OCI-M2 (cell line): ENCODE results near the gene BARHL1.

Experiments used
- DNase-seq: peaks from one replicate; lab custom pipeline; 2025; ENCODE audit not compliant: unreplicated experiment; lab: John Stamatoyannopoulos, UW

Gene BARHL1

GRCh38 chr9:132582276-132582785 is at the start of gene BARHL1:
BARHL1 (plus strand) TSS chr9:132582606; CDS start chr9:132582798, 192 bp downstream.
- no peak for DNase-seq

DNA sequence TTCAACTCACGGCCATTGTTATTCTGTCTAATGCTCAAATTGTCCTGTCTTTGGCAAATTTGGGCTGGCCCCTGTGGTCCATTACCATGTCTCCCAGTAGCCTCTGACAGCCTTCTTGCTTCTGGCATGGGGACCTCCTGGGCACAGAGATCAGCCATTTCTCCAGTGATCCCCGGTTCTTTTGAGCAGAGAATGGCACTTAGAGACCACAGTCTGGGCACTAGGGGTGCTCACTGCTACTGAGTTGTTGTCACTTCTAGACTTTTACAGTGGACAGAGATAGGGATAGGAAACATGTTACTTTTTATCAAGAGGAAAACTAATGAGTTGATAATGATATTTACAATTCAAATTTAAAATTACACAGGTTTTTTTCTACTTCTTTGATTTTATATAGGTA is 47.6 kb upstream of the BARHL1 start:
- DNase-seq = no peak

- DNase-seq = no peak
Observed at GRCh38 chr9:132536124-132536523, 46.3 kb upstream of the BARHL1 start.

GRCh38 chr9:132537352-132537751 is 45.1 kb upstream of the BARHL1 start:
- DNase-seq = no peak

DNA sequence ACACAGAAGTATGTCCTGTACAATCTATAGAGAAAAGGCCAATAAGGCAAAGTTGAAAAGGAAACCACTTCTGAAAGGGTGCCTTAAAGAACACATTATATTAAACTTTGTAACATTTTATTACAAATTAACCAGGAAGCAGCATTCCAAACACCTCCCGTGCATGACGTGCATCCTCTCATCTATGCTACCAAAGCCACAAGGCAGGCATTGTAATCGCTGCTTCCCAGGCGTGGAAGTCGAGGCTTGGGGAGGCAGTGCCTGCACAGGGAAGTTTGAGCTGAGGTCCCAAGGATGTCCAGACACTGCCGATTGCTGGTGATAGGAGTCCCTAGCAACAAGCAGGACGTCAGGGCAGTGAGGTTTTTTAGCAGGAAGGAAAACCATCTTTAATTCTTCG is 44.3 kb upstream of the BARHL1 start:
- no peak for DNase-seq

DNA sequence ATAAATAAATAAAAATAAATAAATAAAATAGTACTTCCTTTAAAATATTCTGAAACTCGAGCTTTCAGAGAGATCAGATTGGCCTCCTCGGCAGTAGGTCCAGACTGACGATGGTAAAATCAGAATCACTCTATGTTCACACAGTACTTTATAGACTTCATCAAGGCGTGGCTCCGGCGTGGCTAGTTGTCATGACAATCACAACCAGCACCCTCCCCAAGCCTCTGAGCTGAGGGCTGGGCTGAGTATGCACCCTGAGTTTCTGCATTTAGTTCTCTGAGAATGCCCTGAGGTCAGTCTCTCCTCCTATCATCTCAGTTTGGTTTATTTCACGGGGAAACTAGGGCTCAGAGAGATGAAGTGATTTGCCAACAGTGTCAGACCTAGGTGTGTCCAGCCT is 43.3 kb upstream of the BARHL1 start:
- DNase-seq = no peak

- DNase-seq = no peak
Observed at GRCh38 chr9:132541051-132541450, 41.4 kb upstream of the BARHL1 start.

DNA sequence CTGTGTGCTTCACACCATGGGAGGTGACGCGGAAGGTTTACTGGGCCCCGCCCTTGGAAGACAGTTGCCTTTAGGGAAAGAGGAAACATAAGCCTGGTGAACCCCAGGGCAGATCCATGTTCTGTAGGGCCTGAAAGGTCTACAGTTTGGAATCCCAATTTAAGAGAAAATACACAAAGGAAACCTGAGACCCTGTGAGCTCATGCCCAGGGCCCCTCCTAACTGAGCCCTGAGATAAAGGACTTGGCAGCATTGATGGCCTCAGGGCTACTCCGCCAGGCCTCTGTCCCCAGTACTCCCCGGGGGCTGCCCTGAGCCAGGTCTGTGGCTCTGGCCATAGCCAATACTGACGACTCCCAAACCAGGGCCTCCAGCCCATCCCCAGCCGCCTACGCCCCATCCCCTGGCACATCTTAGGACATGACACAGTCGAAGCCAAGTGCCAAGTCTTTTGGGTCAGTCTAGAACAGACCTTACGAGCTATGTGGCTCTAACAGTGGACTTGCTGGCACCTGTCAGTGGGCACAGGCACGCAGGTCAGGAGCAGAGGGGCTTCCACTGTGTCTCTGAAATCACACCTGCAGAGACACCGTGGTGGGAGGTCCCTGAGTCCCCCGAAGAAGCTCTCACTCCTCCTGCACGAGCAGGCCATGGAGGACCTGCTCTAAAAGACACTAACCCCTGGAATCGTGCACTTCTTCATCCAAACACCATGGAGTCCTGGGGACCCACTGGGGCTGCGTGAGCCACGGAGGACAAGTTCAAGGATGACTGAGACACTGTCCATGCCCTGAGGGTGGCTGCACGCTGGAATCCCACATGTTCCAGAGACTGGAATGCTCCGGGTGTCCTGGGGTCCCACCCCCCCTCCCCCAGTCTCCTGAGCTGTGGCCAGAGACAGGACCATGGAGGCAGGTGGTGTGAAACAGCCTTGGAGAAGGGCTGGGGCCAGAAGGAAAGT is 40.3 kb upstream of the BARHL1 start:
- DNase-seq = no peak

DNA sequence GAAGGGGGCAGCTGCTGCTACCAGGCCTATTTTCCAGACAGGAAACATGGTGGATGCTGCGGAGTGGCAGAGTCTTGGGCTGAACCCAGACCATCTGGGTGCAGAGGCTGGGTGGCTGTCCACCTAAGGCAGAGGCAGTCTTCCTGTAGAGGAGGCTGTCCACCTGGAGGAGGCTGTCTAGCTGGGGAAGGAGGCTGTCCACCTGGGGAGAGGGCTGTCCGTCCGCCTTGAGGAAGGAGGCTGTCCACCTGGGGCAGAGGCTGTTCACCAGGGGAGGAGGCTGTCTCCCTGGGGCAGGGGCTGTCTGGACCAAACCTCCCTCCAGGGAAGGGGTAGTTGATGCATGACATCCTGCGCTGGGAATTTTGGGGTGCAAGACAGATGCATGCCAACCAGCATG is 39.2 kb upstream of the BARHL1 start:
- DNase-seq = no peak

GRCh38 chr9:132543960-132544359 is 38.4 kb upstream of the BARHL1 start:
- DNase-seq = no peak

DNA sequence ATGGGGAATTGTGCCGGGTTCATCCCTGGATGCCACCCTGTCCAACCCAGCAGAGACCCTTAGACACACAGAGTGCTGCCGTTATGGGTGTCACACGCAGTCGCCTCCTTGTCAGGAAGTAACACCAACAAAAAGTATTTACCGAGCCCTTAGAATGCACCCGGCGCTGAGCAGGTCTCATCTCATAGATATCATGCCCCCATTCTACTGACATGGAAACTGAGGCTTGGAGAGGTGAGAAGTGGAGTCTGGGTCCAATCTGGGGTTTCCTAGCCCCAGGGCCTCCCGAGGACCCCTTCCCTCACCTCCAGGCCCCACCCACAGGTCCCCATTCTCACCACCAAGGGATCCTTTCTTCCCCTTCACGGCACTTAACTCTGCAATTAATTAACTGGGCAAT is 36.8 kb upstream of the BARHL1 start:
- DNase-seq = no peak

- no peak for DNase-seq
Observed at GRCh38 chr9:132546148-132547051, 36.0 kb upstream of the BARHL1 start.

DNA sequence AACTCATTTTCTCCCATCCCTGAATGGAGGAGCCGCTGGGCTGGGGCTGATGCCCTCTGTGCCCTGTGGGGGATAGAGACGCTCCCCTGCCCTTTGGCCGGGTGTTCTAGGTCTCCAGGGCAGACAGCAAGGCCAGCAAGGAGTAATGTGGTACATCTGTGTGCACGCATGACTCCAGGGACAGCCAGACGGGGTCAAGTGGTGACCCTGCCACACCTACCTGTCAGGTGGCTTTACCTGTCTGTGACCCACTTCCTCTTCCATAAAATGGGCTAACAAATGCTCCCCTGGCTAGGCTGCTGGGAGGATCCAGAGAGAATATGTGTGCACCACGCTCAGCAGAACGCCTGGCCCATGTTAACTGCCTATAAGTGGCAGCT is 35.4 kb upstream of the BARHL1 start:
- DNase-seq = no peak

DNA sequence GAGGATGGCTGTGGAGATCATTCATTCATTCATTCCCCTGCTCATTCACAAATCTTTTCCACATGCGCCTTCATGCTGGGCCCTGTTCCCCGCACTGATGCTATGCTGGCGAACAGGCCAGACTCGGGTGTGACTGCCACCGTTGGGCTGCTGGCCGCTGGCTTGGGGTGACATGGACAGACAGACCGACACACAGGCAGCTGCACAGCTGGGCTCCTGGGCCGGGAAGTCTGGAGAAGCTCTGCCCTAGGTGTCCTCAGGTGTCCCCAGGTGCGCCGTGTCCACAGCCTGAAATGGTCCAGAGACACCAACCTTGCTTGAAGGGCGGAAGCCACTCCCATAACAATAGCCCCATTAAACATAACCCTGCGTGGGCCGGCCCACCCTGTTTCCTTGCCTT is 35.0 kb upstream of the BARHL1 start:
- no peak for DNase-seq

DNA sequence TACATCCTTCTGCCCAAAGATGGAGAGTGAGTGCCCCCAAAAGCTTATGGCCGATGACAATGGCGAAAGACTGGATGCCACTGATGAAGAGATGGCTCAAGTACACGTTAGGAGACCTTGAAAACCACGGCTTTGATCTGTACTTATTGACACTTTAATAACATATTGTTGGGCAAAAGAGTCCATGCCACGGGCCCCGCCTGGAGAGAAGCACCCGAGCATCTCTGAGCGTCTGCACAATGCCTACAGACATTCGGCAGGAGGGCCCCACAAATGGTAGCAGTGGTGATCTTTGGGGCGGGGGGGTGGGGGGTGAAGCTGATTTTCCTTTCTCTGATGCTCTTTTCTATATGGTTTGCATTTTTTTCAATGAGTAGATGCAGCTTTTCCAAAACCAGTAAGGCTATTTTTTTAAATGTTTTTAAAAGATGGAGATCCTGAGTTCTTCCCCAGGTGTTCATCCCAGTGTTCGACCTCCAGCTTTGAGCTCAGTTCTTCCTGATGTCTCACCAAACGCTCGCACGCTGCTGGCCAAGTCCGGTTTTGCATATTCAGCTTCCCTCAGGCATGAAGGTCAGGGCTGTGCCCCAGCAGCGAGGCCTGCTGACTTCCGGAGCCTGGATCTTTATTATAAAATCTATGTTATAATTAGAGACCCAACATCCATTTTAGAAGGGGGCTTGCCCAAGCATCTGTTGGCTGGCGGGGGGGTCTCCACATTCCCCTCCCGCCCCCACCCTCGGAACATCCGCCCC is 34.3 kb upstream of the BARHL1 start:
- DNase-seq = no peak

DNA sequence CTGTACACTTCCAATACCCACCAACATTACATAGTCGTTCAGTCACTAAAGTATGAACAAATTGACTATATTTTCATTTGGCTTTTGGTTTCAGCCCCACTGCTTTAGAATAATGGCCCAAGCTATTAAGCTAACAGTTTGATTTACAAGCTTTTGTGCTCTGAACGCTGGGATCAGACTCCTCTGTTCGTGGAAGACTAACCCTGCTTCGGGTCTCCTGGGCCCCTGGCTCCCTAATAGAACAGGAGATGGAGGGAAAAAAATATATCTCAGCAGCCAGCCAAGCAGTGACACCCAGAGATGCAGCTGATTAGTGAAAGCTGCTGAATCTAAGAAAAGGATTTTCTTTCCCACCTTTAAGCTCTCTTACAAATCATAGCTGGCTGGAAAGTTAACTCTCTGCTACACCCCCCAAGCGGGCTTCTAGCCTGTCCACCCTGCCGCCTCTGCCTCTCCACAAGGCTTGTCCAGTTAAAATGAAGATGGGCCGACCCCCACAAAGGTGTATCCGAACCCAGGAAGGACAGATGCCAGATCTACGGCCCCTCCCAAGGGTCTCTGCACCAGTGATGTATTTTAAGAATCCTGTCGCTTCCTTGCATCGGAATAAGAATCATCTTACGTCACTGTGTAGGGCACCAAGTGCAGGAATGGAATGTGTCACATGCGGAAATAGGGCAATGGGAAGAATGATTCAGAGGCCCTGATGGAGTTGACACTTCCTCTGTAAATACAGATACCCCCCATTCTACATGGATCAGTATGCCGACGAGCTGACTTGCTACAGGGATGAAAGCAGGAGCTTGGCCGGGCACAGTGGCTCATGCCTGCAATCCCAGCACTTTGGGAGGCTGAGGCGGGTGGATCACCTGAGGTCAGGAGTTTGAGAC is 33.4 kb upstream of the BARHL1 start:
- no peak for DNase-seq

GRCh38 chr9:132551556-132551955 is 30.9 kb upstream of the BARHL1 start:
- DNase-seq = no peak

DNA sequence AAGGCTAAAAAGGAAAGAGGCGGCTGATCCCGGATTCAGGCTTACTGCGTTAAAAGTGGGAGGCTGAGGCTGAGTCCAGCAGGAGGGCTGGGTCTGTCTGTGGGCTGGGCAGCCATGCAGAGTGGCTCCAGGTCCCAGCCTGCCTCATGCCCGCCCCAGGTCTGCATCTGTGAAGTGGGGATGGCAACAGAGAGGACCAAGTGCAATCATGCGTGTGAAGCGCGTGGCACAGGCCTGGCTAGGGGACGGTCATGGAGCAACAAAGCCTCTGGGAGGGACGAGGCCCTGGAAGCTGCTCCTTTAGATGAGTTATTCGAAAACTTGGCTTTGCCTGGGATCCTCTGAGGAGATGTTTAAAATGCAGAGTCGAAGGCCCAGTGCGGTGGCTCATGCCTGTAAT is 30.4 kb upstream of the BARHL1 start:
- no peak for DNase-seq

- DNase-seq = no peak
Observed at GRCh38 chr9:132554755-132555154, 27.7 kb upstream of the BARHL1 start.

GRCh38 chr9:132555528-132555927 is 26.9 kb upstream of the BARHL1 start:
- DNase-seq = no peak
